HEK293 (cell line): ENCODE data around the gene FOXC2.

Source experiments
- CTCF ChIP-seq: fragments of 450-650 bp; formaldehyde crosslinking; IDR thresholded peaks from 2 replicates; pipeline ENCODE4 v1.5.1; 2016; ENCODE audit warnings: missing biosample characterization, missing genetic modification characterization
- TSHZ1 ChIP-seq: fragments of 450-650 bp; formaldehyde crosslinking; IDR thresholded peaks from 2 replicates; pipeline ENCODE4 v1.5.1; 2016; ENCODE audit warnings: missing biosample characterization, missing genetic modification characterization, borderline replicate concordance
- ZBTB21 ChIP-seq: fragments of 450-650 bp; formaldehyde crosslinking; IDR thresholded peaks from 2 replicates; pipeline ENCODE4 v1.5.1; 2017; ENCODE audit warnings: missing biosample characterization, missing genetic modification characterization
- ZFP3 ChIP-seq: fragments of 450-650 bp; formaldehyde crosslinking; IDR thresholded peaks from 2 replicates; pipeline ENCODE4 v1.5.1; 2016; ENCODE audit warnings: low read depth, missing biosample characterization, missing genetic modification characterization
- ZSCAN4 ChIP-seq: fragments of 450-650 bp; formaldehyde crosslinking; IDR thresholded peaks from 2 replicates; pipeline ENCODE4 v1.5.1; 2017; ENCODE audit warnings: missing biosample characterization, missing genetic modification characterization

- no peak for TF ChIP-seq ZFP3 (tag by site-specific recombination)
- no peak for TF ChIP-seq CTCF
- TF ChIP-seq ZSCAN4 (tag by site-specific recombination), result no peak
- TF ChIP-seq TSHZ1, result no peak
- TF ChIP-seq ZBTB21, result no peak
Observed at GRCh38 chr16:86532526-86532815, 34.2 kb upstream of the FOXC2 start.
